Activated CD4-positive, alpha-beta T cell treated with anti-CD3 and anti-CD28 coated beads, Interleukin-10, Interleukin-2, amounts not matched to agents 100 ng/mL and 50 ng/mL, durations not matched to agents 16 hours and 8 hours (primary cell): Measurements from ENCODE around the gene CREB5.

Experiments used
- DNase-seq: peaks from one replicate; pipeline ENCODE4 v3.0.0-alpha.2; 2020

The CREB5 gene

GRCh38 chr7:28656529-28656928 lies 244.2 kb downstream of the CREB5 start:
- no peak for DNase-seq

GRCh38 chr7:28658381-28658780 lies 246.1 kb downstream of the CREB5 start:
- DNase-seq: no peak

- DNase-seq: no peak
Measured at GRCh38 chr7:28660132-28660531, 247.8 kb downstream of the CREB5 start.

DNA sequence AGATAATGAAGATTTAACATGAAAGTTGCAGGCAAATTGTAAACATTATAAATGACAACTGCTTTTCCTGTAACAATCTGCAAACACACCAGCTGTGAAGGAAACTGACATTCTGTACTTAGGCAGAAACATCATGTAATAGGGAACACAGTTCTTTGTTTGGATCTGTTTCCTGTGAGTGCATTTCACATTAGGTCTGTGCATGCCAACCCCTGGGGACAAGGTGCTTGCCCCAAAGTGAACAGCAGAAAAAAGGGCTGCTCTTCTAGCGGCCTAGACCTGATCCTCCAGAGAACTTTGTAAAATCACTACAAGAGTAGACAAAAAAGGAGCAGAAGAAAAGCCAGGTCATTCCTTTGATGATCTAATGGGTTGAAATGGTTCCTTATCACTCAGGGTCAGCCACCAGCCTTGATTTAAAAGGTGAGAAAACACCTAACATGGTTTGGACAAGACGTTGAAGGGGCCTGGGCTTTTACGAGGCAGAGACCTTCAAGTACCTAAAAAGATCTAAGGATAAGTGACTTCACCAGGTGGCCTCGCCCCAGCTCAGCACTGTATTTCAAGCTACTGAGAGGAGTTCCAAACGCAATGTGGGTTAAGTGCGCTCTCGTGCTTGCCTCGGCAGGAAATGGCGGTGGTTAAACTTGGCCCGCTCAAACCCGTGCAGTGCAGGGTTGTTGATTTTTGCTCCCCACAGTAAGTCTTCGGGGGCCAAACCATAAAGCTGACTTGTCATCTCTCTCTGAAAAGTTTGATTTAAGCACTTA lies 249.7 kb downstream of the CREB5 start:
- peak; percentile 7 for DNase-seq

- DNase-seq: no peak
Measured at GRCh38 chr7:28666154-28666553, 253.8 kb downstream of the CREB5 start.

DNA sequence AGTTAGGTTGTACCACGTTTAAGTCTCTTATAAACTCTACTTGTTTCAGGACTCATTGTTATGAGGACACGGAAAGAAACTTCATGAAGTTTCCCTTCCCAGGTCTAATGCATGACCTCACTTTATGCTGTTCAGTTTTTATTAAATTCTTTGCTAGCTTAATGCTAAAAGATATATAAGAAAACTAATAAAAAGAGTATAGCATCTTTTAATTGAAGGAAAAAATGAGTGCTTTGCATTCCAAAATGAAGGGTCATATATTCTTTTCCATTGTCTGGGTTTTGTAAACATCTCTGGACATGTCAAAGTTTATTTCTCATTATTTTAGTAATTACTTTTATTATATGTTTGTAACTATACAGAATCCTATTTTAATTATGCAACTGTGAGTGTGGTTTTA lies 255.8 kb downstream of the CREB5 start:
- no peak for DNase-seq

DNA sequence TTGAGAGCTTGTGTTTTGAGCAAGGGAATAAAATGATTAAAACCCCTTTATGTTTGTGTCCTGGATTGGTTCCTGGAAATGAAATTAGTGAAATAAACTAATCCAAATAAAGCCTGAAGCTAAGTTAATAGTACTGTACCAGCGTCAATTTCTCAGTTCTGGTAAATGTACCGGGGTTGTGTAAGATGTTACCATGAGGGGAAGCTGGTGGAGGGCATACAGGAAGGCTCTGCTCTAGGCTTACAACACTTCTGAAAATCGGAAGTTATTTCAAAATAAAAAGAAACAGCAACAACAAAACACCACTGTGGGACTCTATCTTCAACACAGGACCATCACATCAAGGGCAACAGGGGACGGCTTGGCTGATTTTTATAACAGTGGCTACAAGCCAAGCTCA lies 257.0 kb downstream of the CREB5 start:
- no peak for DNase-seq

GRCh38 chr7:28671526-28671925 lies 259.2 kb downstream of the CREB5 start:
- no peak for DNase-seq

DNA sequence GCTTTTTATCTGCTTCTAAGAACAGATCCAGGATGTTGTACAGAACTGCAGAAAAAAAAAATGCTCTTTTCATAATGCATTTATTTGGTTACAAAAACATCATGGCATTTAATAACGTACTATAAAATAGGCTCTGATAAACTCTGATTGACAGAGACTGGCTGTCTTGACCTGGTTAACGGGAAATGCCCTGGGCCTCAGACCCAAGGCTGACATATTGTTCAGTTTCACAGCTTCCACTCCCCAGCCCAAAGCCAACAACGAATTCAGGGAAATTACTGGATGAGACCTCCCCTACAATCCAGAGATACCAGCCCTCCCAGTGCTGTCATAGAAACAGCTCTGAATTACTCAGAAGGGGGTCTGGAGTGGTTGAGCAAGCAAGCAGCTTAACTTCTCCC lies 260.1 kb downstream of the CREB5 start:
- DNase-seq: no peak

- no peak for DNase-seq
Measured at GRCh38 chr7:28674359-28674782, 262.1 kb downstream of the CREB5 start.

DNA sequence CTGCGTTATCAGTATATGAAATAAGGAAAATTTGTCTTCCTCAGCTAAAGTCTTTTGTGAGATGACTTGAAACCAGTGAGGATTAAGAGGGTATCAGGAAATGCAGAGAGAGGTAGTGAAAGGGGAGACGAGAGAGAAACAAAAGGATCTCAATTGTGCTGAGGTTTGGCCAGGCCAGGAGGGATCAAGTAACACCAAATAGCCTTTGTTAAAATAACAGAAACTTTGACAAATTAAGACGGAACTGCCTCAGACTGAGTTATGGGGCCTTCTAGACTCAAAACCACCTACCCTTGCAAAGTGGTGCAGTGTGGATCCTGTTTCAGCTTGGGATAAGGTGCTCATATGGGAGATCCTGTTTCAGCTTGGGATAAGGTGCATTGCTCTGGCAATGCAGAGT lies 263.1 kb downstream of the CREB5 start:
- no peak for DNase-seq

DNA sequence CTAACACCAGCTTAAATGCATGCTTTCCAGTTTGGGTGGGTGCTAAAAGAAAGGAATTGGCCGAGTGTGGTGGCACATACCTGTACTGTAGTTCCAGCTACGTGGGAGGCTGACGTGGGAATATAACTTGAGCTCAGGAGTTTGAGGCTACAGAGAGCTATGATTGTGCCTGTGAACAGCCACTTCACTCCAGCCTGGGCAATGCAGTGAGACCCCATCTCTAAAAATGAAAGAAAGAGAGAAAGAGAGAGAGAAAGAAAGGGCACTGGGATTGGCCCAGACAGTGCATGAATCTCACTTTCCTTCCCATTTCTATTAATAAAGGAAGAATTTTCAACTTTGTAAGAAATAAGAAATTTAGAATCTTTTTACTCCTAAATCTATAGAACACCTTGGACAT lies 265.4 kb downstream of the CREB5 start:
- DNase-seq: no peak

- no peak for DNase-seq
Measured at GRCh38 chr7:28678431-28678965, 266.2 kb downstream of the CREB5 start.

DNA sequence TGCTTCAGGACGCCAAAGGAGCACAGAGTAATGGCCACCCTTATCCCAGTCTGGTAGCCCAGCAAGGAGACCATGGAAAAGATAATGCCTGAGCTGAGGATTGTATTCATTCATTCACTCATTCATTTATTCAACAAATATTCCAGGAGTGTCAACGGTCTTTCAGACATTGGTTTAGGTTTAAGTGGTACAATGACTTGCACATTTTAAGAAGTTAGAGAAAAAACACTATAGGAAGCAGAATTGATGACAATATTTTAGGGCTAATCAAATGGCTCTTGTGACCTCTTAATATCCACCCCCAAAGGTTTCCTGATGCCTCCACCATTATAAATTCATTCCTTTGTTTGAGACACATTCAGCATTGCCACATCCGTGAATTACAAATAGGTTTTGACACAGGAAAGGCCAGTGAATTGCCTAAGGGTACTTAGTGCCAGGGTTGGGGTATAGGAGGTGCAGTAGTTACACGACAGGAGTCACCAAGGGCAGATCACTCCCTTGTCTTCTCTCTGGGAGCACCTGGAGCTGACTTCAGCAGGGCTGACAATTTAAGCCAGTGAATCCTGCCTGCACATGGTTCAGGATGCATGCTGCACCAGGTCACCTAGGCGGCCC lies 269.5 kb downstream of the CREB5 start:
- DNase-seq: no peak

DNA sequence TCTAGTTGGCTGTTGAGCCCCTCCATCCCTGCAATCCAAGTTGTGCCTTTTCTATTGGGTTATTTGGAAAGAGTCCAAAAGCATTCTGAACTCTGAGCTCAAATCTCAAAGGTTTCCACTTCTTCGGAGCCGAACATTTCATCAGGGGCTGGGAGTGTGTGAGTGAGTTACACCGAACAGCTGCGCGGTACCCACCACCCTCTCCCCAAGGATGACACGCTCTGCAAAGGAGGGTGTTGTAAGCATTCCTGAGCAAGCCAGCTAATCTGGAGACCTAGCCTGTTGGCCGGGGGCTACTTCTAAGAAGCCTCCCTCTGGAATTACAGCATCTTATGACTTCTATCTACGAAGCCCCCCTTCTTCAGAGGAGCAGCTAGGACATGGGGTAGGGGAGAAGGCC lies 270.5 kb downstream of the CREB5 start:
- no peak for DNase-seq

- no peak for DNase-seq
Measured at GRCh38 chr7:28684650-28685241, 272.4 kb downstream of the CREB5 start.

DNA sequence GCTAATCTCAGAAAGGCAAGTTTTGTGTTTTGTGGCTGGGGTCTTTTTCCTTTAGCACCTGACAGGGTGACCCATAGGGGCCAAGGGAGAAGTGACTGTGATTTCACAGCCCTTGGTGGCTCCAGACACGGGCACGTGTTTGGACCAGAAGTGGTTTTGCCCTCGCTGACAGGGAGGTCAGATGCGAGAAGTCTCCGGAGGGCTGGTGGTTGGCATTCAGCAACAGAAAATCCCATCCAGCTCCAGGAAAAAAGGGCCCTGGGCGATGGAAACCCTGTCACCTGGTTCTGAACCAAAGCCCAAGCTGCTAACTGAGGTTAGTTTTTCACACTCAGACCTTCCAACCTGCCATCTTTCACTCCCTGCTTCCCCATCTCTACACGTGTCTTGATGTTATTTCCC lies 272.9 kb downstream of the CREB5 start:
- DNase-seq: no peak

DNA sequence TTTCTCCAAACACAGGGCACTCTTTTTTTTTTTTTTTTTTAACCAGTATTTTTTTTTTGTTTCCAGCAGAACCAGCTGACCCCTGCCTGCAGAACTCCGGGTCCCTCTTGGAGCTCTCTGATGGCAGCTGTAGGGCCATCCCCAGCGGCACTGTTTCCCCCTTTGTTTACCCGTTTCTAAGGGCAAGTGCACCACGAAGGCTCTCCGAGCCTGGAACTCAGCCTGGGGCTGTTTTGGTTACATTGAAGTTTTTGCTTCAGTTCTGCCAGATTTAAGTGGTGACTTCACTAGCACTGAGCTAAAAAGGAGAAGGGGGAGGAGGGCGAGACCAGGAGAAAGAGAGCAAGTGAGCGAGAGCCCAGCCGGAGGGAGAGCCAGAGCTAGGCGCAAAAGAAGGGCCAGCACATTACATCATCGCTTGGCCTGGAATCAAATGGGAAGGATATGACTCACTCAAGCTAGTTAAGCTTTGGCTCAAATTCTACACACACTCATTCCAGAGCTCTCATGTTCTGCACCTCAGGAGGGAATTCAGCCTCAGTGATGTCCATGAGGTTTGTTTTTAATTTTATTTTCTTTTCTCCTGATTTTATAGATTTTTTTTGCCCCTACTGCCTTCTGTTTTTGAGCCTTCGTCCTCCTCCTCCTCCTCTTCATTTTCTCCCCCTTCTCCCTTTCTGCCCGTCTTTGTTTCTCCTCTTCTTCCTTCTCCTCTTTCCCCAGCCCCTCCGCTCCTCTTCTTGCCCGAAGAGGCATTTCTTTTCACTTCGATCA lies 273.5 kb downstream of the CREB5 start:
- DNase-seq: peak; percentile 9

- DNase-seq: no peak
Measured at GRCh38 chr7:28686418-28686800, 274.1 kb downstream of the CREB5 start.

- no peak for DNase-seq
Measured at GRCh38 chr7:28687537-28687936, 275.2 kb downstream of the CREB5 start.

DNA sequence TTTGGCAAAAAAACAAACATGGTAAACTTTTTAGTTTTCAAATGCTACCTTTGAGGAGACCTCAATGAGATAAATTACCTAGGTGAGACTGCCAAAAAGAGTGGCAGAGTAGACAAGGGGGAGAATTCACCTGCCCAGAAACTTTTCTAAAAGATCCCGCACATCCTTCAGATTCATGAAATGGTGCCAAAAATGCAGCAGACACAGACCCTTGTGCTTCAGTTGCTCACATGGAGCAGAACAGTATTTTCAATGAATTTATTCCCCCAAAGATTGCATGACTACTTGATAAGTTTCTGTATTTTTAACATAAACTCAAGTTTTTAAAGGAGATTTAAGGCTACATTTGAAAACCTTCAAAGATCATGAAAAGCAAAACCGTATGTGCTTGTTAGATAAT lies 275.9 kb downstream of the CREB5 start:
- no peak for DNase-seq

GRCh38 chr7:28688651-28689050 lies 276.3 kb downstream of the CREB5 start:
- DNase-seq: no peak
